ENCODE measurements around the gene LEPR.
"Not testable (repeated sequence)": the region's sequence is repeated elsewhere in the genome, so short reads cannot be mapped to it uniquely, and the experiment has no call there.

LEPR gene

GRCh38 chr1:65440322-65440900 is 19.9 kb downstream of the LEPR start:
- H3K79me2 ChIP-seq (ENCODE audit: control insufficient read depth, insufficient read depth, low read length, unreplicated experiment): no peaks in the 10 kb centered on the region
- no peaks in the 10 kb centered on the region for H3K36me3 ChIP-seq (ENCODE audit: insufficient read depth, low read length)
- no peaks in the 10 kb centered on the region for H3K27me3 ChIP-seq (ENCODE audit: insufficient read depth, low read length)
- no peaks in the 10 kb centered on the region for H3K4me1 ChIP-seq (ENCODE audit: control insufficient read depth, insufficient read depth, low read length, unreplicated experiment)
- H3K4me3 ChIP-seq (ENCODE audit: low read depth, low read length): no peak overlapping the region
- no peak overlapping the region for H2AFZ ChIP-seq (ENCODE audit: low read length, unreplicated experiment)
- no peak overlapping the region for H3K27ac ChIP-seq (ENCODE audit: low read depth, low read length)

- Histone ChIP-seq H3K4me1 (ENCODE audit: control insufficient read depth, insufficient read depth, low read length, unreplicated experiment) (no peaks in the 10 kb centered on the region), H3K4me3 (ENCODE audit: low read depth, low read length) (no peak overlapping the region), H3K36me3 (ENCODE audit: insufficient read depth, low read length) (no peaks in the 10 kb centered on the region), H2AFZ (ENCODE audit: low read length, unreplicated experiment) (no peak overlapping the region), H3K27me3 (ENCODE audit: insufficient read depth, low read length) (no peaks in the 10 kb centered on the region), H3K27ac (ENCODE audit: low read depth, low read length) (no peak overlapping the region), H3K79me2 (ENCODE audit: control insufficient read depth, insufficient read depth, low read length, unreplicated experiment) (no peaks in the 10 kb centered on the region)
Measured at GRCh38 chr1:65440915-65441314, 20.4 kb downstream of the LEPR start.

- Histone ChIP-seq H3K4me3 (ENCODE audit: low read depth, low read length) (no peak overlapping the region), H2AFZ (ENCODE audit: low read length, unreplicated experiment) (no peak overlapping the region), H3K79me2 (ENCODE audit: control insufficient read depth, insufficient read depth, low read length, unreplicated experiment) (no peaks in the 10 kb centered on the region), H3K36me3 (ENCODE audit: insufficient read depth, low read length) (no peaks in the 10 kb centered on the region), H3K27ac (ENCODE audit: low read depth, low read length) (no peak overlapping the region), H3K27me3 (ENCODE audit: insufficient read depth, low read length) (no peaks in the 10 kb centered on the region), H3K4me1 (ENCODE audit: control insufficient read depth, insufficient read depth, low read length, unreplicated experiment) (no peaks in the 10 kb centered on the region)
Measured at GRCh38 chr1:65441464-65441863, 21.0 kb downstream of the LEPR start.

- Histone ChIP-seq H3K79me2 (ENCODE audit: control insufficient read depth, insufficient read depth, low read length, unreplicated experiment) (no peaks in the 10 kb centered on the region), H3K27ac (ENCODE audit: low read depth, low read length) (no peak overlapping the region), H3K4me1 (ENCODE audit: control insufficient read depth, insufficient read depth, low read length, unreplicated experiment) (no peaks in the 10 kb centered on the region), H3K36me3 (ENCODE audit: insufficient read depth, low read length) (no peaks in the 10 kb centered on the region), H3K27me3 (ENCODE audit: insufficient read depth, low read length) (no peaks in the 10 kb centered on the region), H2AFZ (ENCODE audit: low read length, unreplicated experiment) (no peak overlapping the region), H3K4me3 (ENCODE audit: low read depth, low read length) (no peak overlapping the region)
Measured at GRCh38 chr1:65442442-65442841, 22.0 kb downstream of the LEPR start.

GRCh38 chr1:65443647-65444046 is 23.2 kb downstream of the LEPR start:
- H3K36me3 ChIP-seq (ENCODE audit: insufficient read depth, low read length): no peaks in the 10 kb centered on the region
- no peak overlapping the region for H3K27ac ChIP-seq (ENCODE audit: low read depth, low read length)
- no peaks in the 10 kb centered on the region for H3K4me1 ChIP-seq (ENCODE audit: control insufficient read depth, insufficient read depth, low read length, unreplicated experiment)
- H2AFZ ChIP-seq (ENCODE audit: low read length, unreplicated experiment): no peak overlapping the region
- H3K27me3 ChIP-seq (ENCODE audit: insufficient read depth, low read length): no peaks in the 10 kb centered on the region
- no peaks in the 10 kb centered on the region for H3K79me2 ChIP-seq (ENCODE audit: control insufficient read depth, insufficient read depth, low read length, unreplicated experiment)
- H3K4me3 ChIP-seq (ENCODE audit: low read depth, low read length): no peak overlapping the region

- H3K4me1 ChIP-seq (ENCODE audit: control insufficient read depth, insufficient read depth, low read length, unreplicated experiment): no peaks in the 10 kb centered on the region
- H3K36me3 ChIP-seq (ENCODE audit: insufficient read depth, low read length): no peaks in the 10 kb centered on the region
- no peak overlapping the region for H3K4me3 ChIP-seq (ENCODE audit: low read depth, low read length)
- no peaks in the 10 kb centered on the region for H3K27me3 ChIP-seq (ENCODE audit: insufficient read depth, low read length)
- no peaks in the 10 kb centered on the region for H3K79me2 ChIP-seq (ENCODE audit: control insufficient read depth, insufficient read depth, low read length, unreplicated experiment)
- no peak overlapping the region for H3K27ac ChIP-seq (ENCODE audit: low read depth, low read length)
- no peak overlapping the region for H2AFZ ChIP-seq (ENCODE audit: low read length, unreplicated experiment)
Measured at GRCh38 chr1:65444128-65444640, 23.7 kb downstream of the LEPR start.

GRCh38 chr1:65445837-65446236 is 25.4 kb downstream of the LEPR start:
- Histone ChIP-seq H3K27ac (ENCODE audit: low read depth, low read length) (no peak overlapping the region), H3K4me1 (ENCODE audit: control insufficient read depth, insufficient read depth, low read length, unreplicated experiment) (no peaks in the 10 kb centered on the region), H2AFZ (ENCODE audit: low read length, unreplicated experiment) (no peak overlapping the region), H3K36me3 (ENCODE audit: insufficient read depth, low read length) (no peaks in the 10 kb centered on the region), H3K27me3 (ENCODE audit: insufficient read depth, low read length) (no peaks in the 10 kb centered on the region), H3K79me2 (ENCODE audit: control insufficient read depth, insufficient read depth, low read length, unreplicated experiment) (no peaks in the 10 kb centered on the region), H3K4me3 (ENCODE audit: low read depth, low read length) (no peak overlapping the region)

GRCh38 chr1:65449214-65449823 is 28.9 kb downstream of the LEPR start:
- no peak overlapping the region for H2AFZ ChIP-seq (ENCODE audit: low read length, unreplicated experiment)
- H3K36me3 ChIP-seq (ENCODE audit: insufficient read depth, low read length): no peaks in the 10 kb centered on the region
- no peaks in the 10 kb centered on the region for H3K4me1 ChIP-seq (ENCODE audit: control insufficient read depth, insufficient read depth, low read length, unreplicated experiment)
- H3K4me3 ChIP-seq (ENCODE audit: low read depth, low read length): no peak overlapping the region
- no peaks in the 10 kb centered on the region for H3K27me3 ChIP-seq (ENCODE audit: insufficient read depth, low read length)
- H3K27ac ChIP-seq (ENCODE audit: low read depth, low read length): no peak overlapping the region
- H3K79me2 ChIP-seq (ENCODE audit: control insufficient read depth, insufficient read depth, low read length, unreplicated experiment): no peaks in the 10 kb centered on the region

- not testable (repeated sequence) for H3K79me2 ChIP-seq (ENCODE audit: control insufficient read depth, insufficient read depth, low read length, unreplicated experiment); H3K27me3 ChIP-seq (ENCODE audit: insufficient read depth, low read length); H3K36me3 ChIP-seq (ENCODE audit: insufficient read depth, low read length); H3K27ac ChIP-seq (ENCODE audit: low read depth, low read length); H2AFZ ChIP-seq (ENCODE audit: low read length, unreplicated experiment); H3K4me3 ChIP-seq (ENCODE audit: low read depth, low read length); H3K4me1 ChIP-seq (ENCODE audit: control insufficient read depth, insufficient read depth, low read length, unreplicated experiment)
Measured at GRCh38 chr1:65455678-65456077, 35.2 kb downstream of the LEPR start.

- Histone ChIP-seq H3K36me3 (ENCODE audit: insufficient read depth, low read length) (no peaks in the 10 kb centered on the region), H3K27me3 (ENCODE audit: insufficient read depth, low read length) (no peaks in the 10 kb centered on the region), H3K27ac (ENCODE audit: low read depth, low read length) (no peak overlapping the region), H3K79me2 (ENCODE audit: control insufficient read depth, insufficient read depth, low read length, unreplicated experiment) (no peaks in the 10 kb centered on the region), H3K4me3 (ENCODE audit: low read depth, low read length) (no peak overlapping the region), H2AFZ (ENCODE audit: low read length, unreplicated experiment) (no peak overlapping the region), H3K4me1 (ENCODE audit: control insufficient read depth, insufficient read depth, low read length, unreplicated experiment) (peaks cover 8% of the 10 kb centered on the region)
Measured at GRCh38 chr1:65456481-65456880, 36.0 kb downstream of the LEPR start.

- Histone ChIP-seq H2AFZ (ENCODE audit: low read length, unreplicated experiment) (no peak overlapping the region), H3K27ac (ENCODE audit: low read depth, low read length) (no peak overlapping the region), H3K4me3 (ENCODE audit: low read depth, low read length) (no peak overlapping the region), H3K79me2 (ENCODE audit: control insufficient read depth, insufficient read depth, low read length, unreplicated experiment) (no peaks in the 10 kb centered on the region), H3K4me1 (ENCODE audit: control insufficient read depth, insufficient read depth, low read length, unreplicated experiment) (peaks cover 8% of the 10 kb centered on the region), H3K36me3 (ENCODE audit: insufficient read depth, low read length) (no peaks in the 10 kb centered on the region), H3K27me3 (ENCODE audit: insufficient read depth, low read length) (no peaks in the 10 kb centered on the region)
Measured at GRCh38 chr1:65457868-65458267, 37.4 kb downstream of the LEPR start.
